ENCODE measurements around the gene MAN1B1. TPM values are rescaled to one million over a fixed set of nuclear protein-coding genes. Genes with fewer than 3 reads are reported as not detected.

MAN1B1 gene
- 27.4 TPM for total RNA-seq

- ATAC-seq (peak; percentile 91), DNase-seq (ENCODE audit: low spot score) (peak; percentile 100)
Measured at GRCh38 chr9:137086531-137087408, at the start of gene MAN1B1. Gene MAN1B1 (plus strand): TSS chr9:137086985. CDS start chr9:137087000, 15 bp downstream.

GRCh38 chr9:137037035-137037434 lies 49.8 kb upstream of the MAN1B1 start:
- ATAC-seq = no peak
- DNase-seq (ENCODE audit: low spot score) = no peak

- ATAC-seq (no peak), DNase-seq (ENCODE audit: low spot score) (no peak)
Measured at GRCh38 chr9:137037483-137037882, 49.3 kb upstream of the MAN1B1 start.

GRCh38 chr9:137038916-137039315 lies 47.9 kb upstream of the MAN1B1 start:
- ATAC-seq (no peak), DNase-seq (ENCODE audit: low spot score) (no peak)

GRCh38 chr9:137039611-137040366 lies 47.0 kb upstream of the MAN1B1 start:
- ATAC-seq (no peak), DNase-seq (ENCODE audit: low spot score) (no peak)

- DNase-seq (ENCODE audit: low spot score) = no peak
- no peak for ATAC-seq
Measured at GRCh38 chr9:137040568-137040967, 46.2 kb upstream of the MAN1B1 start.

GRCh38 chr9:137041124-137041523 lies 45.7 kb upstream of the MAN1B1 start:
- peak; percentile 19 for ATAC-seq
- no peak for DNase-seq (ENCODE audit: low spot score)

- DNase-seq (ENCODE audit: low spot score) = no peak
- ATAC-seq = peak; percentile 35
Measured at GRCh38 chr9:137042751-137043727, 43.7 kb upstream of the MAN1B1 start.

GRCh38 chr9:137044037-137044436 lies 42.7 kb upstream of the MAN1B1 start:
- no peak for ATAC-seq
- DNase-seq (ENCODE audit: low spot score) = no peak

- ATAC-seq (no peak), DNase-seq (ENCODE audit: low spot score) (no peak)
Measured at GRCh38 chr9:137044502-137045177, 42.1 kb upstream of the MAN1B1 start.

- no peak for DNase-seq (ENCODE audit: low spot score)
- ATAC-seq = no peak
Measured at GRCh38 chr9:137045294-137046087, 41.3 kb upstream of the MAN1B1 start.

GRCh38 chr9:137046088-137046787 lies 40.5 kb upstream of the MAN1B1 start, which contains the start of gene NPDC1:
Gene NPDC1 (minus strand): TSS chr9:137046177. CDS start chr9:137045989, 188 bp downstream.
- ATAC-seq = peak; percentile 70
- DNase-seq (ENCODE audit: low spot score) = peak; percentile 78

GRCh38 chr9:137048655-137049543 lies 37.9 kb upstream of the MAN1B1 start:
- ATAC-seq (peak; percentile 70), DNase-seq (ENCODE audit: low spot score) (no peak)

- peak; percentile 47 for ATAC-seq
- no peak for DNase-seq (ENCODE audit: low spot score)
Measured at GRCh38 chr9:137049544-137050449, 37.0 kb upstream of the MAN1B1 start.

- ATAC-seq (no peak), DNase-seq (ENCODE audit: low spot score) (no peak)
Measured at GRCh38 chr9:137050570-137050969, 36.2 kb upstream of the MAN1B1 start.

- ATAC-seq = no peak
- DNase-seq (ENCODE audit: low spot score) = no peak
Measured at GRCh38 chr9:137051145-137051724, 35.5 kb upstream of the MAN1B1 start.

Measured in left lobe of liver (tissue), 2 donors.